Measurements from ENCODE around the gene KCNIP4. TPM values are rescaled to one million over a fixed set of nuclear protein-coding genes. Genes with fewer than 3 reads are reported as not detected.

The KCNIP4 gene
- total RNA-seq, 4 donors from 2014 or later: 2.5 TPM; not detected in 2

DNA sequence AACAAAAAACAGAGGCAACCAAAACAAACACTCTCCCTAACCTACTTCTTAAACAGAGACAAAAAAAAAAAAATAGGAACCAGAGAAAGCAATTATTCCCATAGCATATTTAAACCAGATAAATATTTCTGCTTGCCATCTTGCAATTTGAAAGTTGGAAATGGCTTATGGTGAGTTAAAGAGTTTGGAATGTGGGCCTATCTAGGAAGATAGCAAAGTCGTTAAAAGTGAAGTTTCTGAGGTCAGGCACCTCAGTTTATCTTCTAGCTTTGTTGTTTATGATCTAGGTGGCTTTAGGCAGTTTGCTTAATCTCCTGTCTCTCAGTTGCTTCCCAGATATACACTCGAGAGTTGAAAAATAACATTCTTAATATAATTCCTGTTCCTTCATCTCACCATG, 284.2 kb downstream of the KCNIP4 start:
- intact Hi-C loops (cut with DNase I; ENCODE audit: low total_unique reads) (no loop called here), in situ Hi-C loops (cut with MboI; ENCODE audit: low pct_ligation_motif_present in 1 of 4, low pct_unique_long_range_greater_than_20kb in 1 of 4, low sequenced_read_pairs in 3 of 4) (no loop called here)
- no peak for DNase-seq
- no peaks in the 10 kb centered on the region for H3K27me3 ChIP-seq
- H3K9me3 ChIP-seq: no peaks in the 10 kb centered on the region
- H3K36me3 ChIP-seq: no peaks in the 10 kb centered on the region
- TF ChIP-seq POLR2AphosphoS5 (IDR thresholded peaks at IDR 0.05): no peak
- TF ChIP-seq, protein P1, sequence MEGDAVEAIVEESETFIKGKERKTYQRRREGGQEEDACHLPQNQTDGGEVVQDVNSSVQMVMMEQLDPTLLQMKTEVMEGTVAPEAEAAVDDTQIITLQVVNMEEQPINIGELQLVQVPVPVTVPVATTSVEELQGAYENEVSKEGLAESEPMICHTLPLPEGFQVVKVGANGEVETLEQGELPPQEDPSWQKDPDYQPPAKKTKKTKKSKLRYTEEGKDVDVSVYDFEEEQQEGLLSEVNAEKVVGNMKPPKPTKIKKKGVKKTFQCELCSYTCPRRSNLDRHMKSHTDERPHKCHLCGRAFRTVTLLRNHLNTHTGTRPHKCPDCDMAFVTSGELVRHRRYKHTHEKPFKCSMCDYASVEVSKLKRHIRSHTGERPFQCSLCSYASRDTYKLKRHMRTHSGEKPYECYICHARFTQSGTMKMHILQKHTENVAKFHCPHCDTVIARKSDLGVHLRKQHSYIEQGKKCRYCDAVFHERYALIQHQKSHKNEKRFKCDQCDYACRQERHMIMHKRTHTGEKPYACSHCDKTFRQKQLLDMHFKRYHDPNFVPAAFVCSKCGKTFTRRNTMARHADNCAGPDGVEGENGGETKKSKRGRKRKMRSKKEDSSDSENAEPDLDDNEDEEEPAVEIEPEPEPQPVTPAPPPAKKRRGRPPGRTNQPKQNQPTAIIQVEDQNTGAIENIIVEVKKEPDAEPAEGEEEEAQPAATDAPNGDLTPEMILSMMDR (IDR thresholded peaks at IDR 0.05): no peak
- TF ChIP-seq POLR2A (IDR thresholded peaks at IDR 0.05): no peak
- TF ChIP-seq EP300 (IDR thresholded peaks at IDR 0.05; ENCODE audit: low read depth): no peak
- no peaks in the 10 kb centered on the region for H3K4me1 ChIP-seq
- no peak overlapping the region for H3K4me3 ChIP-seq
- no peak overlapping the region for H3K27ac ChIP-seq
- WGBS, 2 donors (ENCODE audit: low coverage in 1 of 2): 12 to 22% methylated on average over 2 of the region's 2 CpGs

DNA sequence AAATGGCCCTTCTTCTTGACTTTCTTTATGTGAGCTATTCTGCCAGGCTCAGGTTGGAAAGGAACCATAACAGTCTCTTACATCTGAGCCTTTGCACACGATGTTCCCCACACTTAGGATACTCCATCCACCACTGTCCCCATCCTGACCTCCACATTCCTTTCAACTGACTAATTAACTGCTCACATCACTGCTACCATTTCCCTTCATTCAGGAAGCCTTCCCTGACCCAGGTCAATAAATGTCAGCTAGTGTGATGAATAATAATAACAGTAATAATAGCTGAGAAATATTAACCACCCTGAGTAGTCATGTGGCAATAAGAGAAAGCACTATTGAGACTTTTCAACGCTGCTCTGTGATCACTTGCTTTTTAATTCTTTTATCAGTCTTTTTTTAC, 291.7 kb downstream of the KCNIP4 start:
- DNase-seq: no peak
- no peaks in the 10 kb centered on the region for H3K4me1 ChIP-seq
- intact Hi-C loops (cut with DNase I; ENCODE audit: low total_unique reads): no loop called here
- no peaks in the 10 kb centered on the region for H3K9me3 ChIP-seq
- H3K27ac ChIP-seq: no peak overlapping the region
- no peaks in the 10 kb centered on the region for H3K36me3 ChIP-seq
- WGBS, 2 donors (ENCODE audit: low coverage in 1 of 2): 49 to 56% methylated on average over 2 of the region's 2 CpGs
- no peak for TF ChIP-seq EP300 (IDR thresholded peaks at IDR 0.05; ENCODE audit: low read depth)
- TF ChIP-seq POLR2A (IDR thresholded peaks at IDR 0.05): no peak
- TF ChIP-seq POLR2AphosphoS5 (IDR thresholded peaks at IDR 0.05): no peak
- TF ChIP-seq, protein P1 (IDR thresholded peaks at IDR 0.05): no peak
- H3K4me3 ChIP-seq: no peak overlapping the region
- in situ Hi-C loops (cut with MboI; ENCODE audit: low pct_ligation_motif_present in 1 of 4, low pct_unique_long_range_greater_than_20kb in 1 of 4, low sequenced_read_pairs in 3 of 4): no loop called here
- no peaks in the 10 kb centered on the region for H3K27me3 ChIP-seq

DNA sequence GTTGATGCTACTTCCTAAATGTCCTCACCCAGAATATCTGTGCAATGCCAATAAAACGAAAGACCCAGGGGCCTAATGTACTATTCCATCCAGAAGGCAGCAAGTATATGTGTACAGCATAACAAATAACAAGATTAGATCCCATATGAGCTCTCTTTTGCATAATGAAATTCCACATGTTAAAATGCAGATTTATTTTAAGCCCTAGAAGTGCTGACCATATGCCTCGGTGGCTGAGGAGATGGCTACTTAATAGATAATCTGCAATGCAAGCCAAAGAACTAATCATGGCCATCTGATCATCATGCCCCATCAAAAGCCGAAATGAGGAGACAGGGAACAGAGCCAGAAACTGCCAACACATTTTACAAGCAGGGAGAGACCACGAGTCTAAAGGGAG, 293.5 kb downstream of the KCNIP4 start:
- Histone ChIP-seq H3K9me3 (no peaks in the 10 kb centered on the region), H3K27me3 (no peaks in the 10 kb centered on the region), H3K4me3 (no peak overlapping the region), H3K27ac (no peak overlapping the region), H3K36me3 (no peaks in the 10 kb centered on the region), H3K4me1 (no peaks in the 10 kb centered on the region)
- 64 to 65% methylated on average over 3 to 4 of the region's 4 CpGs for WGBS, 2 donors (ENCODE audit: low coverage in 1 of 2)
- no peak for DNase-seq
- TF ChIP-seq POLR2A (IDR thresholded peaks at IDR 0.05) (no peak), POLR2AphosphoS5 (IDR thresholded peaks at IDR 0.05) (no peak), EP300 (IDR thresholded peaks at IDR 0.05; ENCODE audit: low read depth) (no peak)
- TF ChIP-seq, protein P1 (IDR thresholded peaks at IDR 0.05): no peak
- intact Hi-C loops (cut with DNase I; ENCODE audit: low total_unique reads): no loop called here
- in situ Hi-C loops (cut with MboI; ENCODE audit: low pct_ligation_motif_present in 1 of 4, low pct_unique_long_range_greater_than_20kb in 1 of 4, low sequenced_read_pairs in 3 of 4): no loop called here

DNA sequence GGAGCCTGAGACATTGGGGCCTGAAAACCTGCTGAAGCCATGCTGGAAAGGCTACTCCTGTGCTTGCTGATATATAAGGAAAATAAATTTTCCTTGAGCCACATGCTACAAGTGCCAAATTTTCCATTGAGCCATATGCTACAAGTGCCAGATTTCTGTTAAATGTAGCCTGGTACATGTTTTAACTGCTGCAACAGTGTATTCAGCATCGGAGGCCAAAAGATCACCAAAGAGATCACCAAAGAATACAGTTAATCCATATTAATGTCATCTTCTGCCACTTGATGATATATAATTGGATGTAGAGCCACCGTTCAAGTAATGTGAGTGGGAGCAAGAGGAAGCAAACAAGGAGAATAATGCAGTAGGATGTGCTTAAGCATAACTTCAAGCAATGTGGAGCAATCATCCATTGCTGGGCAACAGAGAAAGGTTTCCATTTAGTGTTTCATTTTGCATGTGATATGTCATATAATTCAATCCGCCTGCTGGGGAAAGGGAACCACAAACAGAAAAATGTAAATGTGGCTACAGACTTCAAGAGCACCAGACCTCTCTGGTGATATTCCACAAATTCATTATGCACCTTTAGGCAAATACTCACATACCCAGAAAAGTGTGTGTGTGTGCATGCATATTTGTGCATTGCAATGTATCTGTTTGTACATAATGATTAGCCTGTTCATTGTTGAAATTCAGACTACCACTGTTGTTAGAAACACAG, 295.9 kb downstream of the KCNIP4 start:
- H3K27ac ChIP-seq: no peak overlapping the region
- no peaks in the 10 kb centered on the region for H3K9me3 ChIP-seq
- no peak for DNase-seq
- no peak for TF ChIP-seq EP300 (IDR thresholded peaks at IDR 0.05; ENCODE audit: low read depth)
- TF ChIP-seq POLR2AphosphoS5 (IDR thresholded peaks at IDR 0.05): no peak
- TF ChIP-seq, protein P1 (IDR thresholded peaks at IDR 0.05): no peak
- no peak for TF ChIP-seq POLR2A (IDR thresholded peaks at IDR 0.05)
- no peaks in the 10 kb centered on the region for H3K36me3 ChIP-seq
- WGBS, 2 donors (ENCODE audit: low coverage in 1 of 2): 67 to 69% methylated on average over 3 of the region's 3 CpGs
- in situ Hi-C loops (cut with MboI; ENCODE audit: low pct_ligation_motif_present in 1 of 4, low pct_unique_long_range_greater_than_20kb in 1 of 4, low sequenced_read_pairs in 3 of 4) (no loop called here), intact Hi-C loops (cut with DNase I; ENCODE audit: low total_unique reads) (no loop called here)
- no peaks in the 10 kb centered on the region for H3K27me3 ChIP-seq
- no peak overlapping the region for H3K4me3 ChIP-seq
- no peaks in the 10 kb centered on the region for H3K4me1 ChIP-seq

All from transverse colon (tissue), 4 donors.